Middle frontal gyrus (tissue), 1 donor: ENCODE data around the gene KCNT2.
"Not testable (repeated sequence)": the region's sequence is repeated elsewhere in the genome, so short reads cannot be mapped to it uniquely, and the experiment has no call there.

Source experiments
- DNase-seq: peaks from one replicate; pipeline ENCODE4 v3.0.0-alpha.2; 2015; ENCODE audit warnings: low spot score; ENCODE audit errors: extremely low spot score

KCNT2 gene

GRCh38 chr1:196516373-196516772 is 91.9 kb downstream of the KCNT2 start:
- no peak for DNase-seq

GRCh38 chr1:196515904-196516303 is 92.3 kb downstream of the KCNT2 start:
- DNase-seq: no peak

- DNase-seq: no peak
These were observed 94.4 kb downstream of the KCNT2 start for GRCh38 chr1:196513821-196514220.

GRCh38 chr1:196510451-196510850 is 97.8 kb downstream of the KCNT2 start:
- no peak for DNase-seq

GRCh38 chr1:196504224-196504623 is 104.0 kb downstream of the KCNT2 start:
- not testable (repeated sequence) for DNase-seq

GRCh38 chr1:196502437-196502836 is 105.8 kb downstream of the KCNT2 start:
- no peak for DNase-seq

- DNase-seq: no peak
These were observed 106.3 kb downstream of the KCNT2 start for GRCh38 chr1:196501760-196502428.

- DNase-seq: no peak
These were observed 110.4 kb downstream of the KCNT2 start for GRCh38 chr1:196497817-196498216.

GRCh38 chr1:196494766-196495165 is 113.5 kb downstream of the KCNT2 start:
- no peak for DNase-seq

GRCh38 chr1:196493881-196494280 is 114.4 kb downstream of the KCNT2 start:
- DNase-seq: no peak

- DNase-seq: no peak
These were observed 119.7 kb downstream of the KCNT2 start for GRCh38 chr1:196488579-196488978.

GRCh38 chr1:196486346-196486745 is 121.9 kb downstream of the KCNT2 start:
- no peak for DNase-seq

GRCh38 chr1:196481616-196482015 is 126.6 kb downstream of the KCNT2 start:
- no peak for DNase-seq

- DNase-seq: no peak
These were observed 131.0 kb downstream of the KCNT2 start for GRCh38 chr1:196477262-196477661.

GRCh38 chr1:196467230-196467925 is 140.9 kb downstream of the KCNT2 start:
- no peak for DNase-seq

- no peak for DNase-seq
These were observed 141.6 kb downstream of the KCNT2 start for GRCh38 chr1:196466654-196467053.

- no peak for DNase-seq
These were observed 142.1 kb downstream of the KCNT2 start for GRCh38 chr1:196466166-196466565.

GRCh38 chr1:196464480-196464941 is 143.7 kb downstream of the KCNT2 start:
- DNase-seq: no peak

- DNase-seq: no peak
These were observed 146.2 kb downstream of the KCNT2 start for GRCh38 chr1:196462086-196462485.

GRCh38 chr1:196461521-196461920 is 146.7 kb downstream of the KCNT2 start:
- DNase-seq: no peak

- no peak for DNase-seq
These were observed 148.9 kb downstream of the KCNT2 start for GRCh38 chr1:196459383-196459782.

GRCh38 chr1:196454792-196455191 is 153.4 kb downstream of the KCNT2 start:
- no peak for DNase-seq

- no peak for DNase-seq
These were observed 157.1 kb downstream of the KCNT2 start for GRCh38 chr1:196451103-196451502.
